HG02798 (cell line): Measurements from ENCODE around the gene C1orf174.
A peak's percentile ranks its signal among the peaks of the same experiment; 100 is the strongest.

Experiments
- ATAC-seq: cut with Tn5 transposase; IDR thresholded peaks from one replicate; pipeline ENCODE4 v1.9.1; 2021; ENCODE audit warnings: mild to moderate bottlenecking; ENCODE audit not compliant: unreplicated experiment, poor library complexity

The C1orf174 gene

DNA sequence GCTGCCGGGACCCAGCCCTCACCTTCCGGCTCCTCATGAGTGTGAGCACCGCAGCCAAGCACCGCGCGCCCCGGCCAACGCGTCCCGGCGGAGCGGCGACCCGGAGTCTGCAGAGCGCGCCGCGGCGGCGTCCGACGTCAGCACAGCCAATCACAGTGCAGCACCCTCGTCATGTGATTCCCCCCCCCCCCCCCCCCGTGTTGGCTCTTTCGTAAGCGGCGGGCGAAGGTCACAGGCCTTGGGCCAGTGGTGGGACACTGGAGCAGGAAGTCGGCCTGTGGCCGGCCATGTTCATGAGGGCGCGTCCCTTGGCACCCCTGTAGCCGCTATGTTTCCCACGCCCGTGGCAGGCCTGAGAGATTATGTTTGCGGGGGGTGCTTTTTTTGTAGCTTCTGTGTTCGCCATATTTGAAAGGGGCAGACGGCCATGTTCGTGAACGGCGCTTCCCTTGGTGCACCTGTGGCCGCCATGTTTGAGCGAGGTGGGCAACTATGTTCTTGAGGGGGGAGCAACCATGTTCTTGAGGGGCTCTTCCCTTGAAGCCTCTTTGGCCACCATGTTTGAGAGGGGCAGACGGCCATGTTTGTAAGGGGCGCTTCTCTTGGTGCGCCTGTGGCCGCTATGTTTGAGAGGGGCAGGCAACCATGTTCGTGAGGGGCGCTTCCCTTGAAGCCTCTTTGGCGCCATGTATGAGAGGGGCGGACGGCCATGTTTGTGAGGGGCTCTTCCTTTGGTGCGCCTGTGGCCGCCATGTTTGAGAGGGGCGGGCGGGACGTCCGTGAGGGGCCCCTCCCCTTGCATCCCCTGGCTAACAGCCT, at the start of gene C1orf174:
Gene C1orf174, minus strand, starts transcription at position 123 of the 819 bp plus-strand sequence. Its CDS starts 86 bp downstream, at position 37.
- peak; percentile 71 for ATAC-seq

- no peak for ATAC-seq
Observed at GRCh38 chr1:3948344-3948743, 48.3 kb upstream of the C1orf174 start.

DNA sequence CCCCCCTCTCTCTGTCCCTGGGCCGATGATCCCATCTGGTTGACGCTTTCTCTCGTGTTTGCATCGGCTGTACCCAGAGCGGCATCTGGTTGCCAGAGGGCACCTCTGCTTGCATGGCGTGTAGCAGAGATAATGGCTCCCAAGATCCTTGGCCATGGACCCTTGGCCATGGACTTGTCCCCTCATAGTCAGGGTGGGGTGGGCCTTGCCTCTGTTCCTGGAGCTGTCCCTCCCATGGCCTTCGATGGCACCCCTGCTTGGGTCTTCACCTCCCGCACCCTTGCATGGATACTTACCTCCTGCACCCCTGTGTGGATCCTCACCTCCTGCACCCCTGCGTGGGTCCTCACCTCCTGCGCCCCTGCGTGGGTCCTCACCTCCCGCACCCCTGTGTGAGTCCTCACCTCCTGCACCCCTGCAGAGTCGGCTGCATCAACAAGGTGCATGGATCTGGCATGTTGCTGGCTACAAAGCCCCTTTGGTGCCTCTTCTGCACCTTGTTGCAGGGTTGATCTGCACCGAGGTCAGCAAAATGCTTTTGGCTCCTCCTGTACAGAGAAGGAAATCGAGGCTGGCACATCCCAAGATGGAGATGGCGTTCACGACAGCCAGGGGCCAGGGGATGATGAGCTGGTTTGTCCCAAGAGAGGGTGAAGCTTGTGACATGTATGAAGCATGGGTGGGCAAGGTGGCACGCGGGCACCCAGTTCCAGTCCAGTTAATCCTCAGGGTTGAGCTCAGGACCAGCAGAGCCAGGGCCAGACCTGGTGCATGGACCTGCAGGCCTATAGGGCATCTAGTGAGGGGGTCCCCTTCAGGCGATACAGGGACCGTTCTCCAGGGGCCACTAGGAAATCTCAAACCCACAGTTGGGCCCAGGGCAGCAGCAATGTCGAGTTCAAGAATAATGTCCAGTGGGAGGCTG, 46.1 kb upstream of the C1orf174 start:
- ATAC-seq: no peak

- no peak for ATAC-seq
Observed at GRCh38 chr1:3945222-3945621, 45.1 kb upstream of the C1orf174 start.

DNA sequence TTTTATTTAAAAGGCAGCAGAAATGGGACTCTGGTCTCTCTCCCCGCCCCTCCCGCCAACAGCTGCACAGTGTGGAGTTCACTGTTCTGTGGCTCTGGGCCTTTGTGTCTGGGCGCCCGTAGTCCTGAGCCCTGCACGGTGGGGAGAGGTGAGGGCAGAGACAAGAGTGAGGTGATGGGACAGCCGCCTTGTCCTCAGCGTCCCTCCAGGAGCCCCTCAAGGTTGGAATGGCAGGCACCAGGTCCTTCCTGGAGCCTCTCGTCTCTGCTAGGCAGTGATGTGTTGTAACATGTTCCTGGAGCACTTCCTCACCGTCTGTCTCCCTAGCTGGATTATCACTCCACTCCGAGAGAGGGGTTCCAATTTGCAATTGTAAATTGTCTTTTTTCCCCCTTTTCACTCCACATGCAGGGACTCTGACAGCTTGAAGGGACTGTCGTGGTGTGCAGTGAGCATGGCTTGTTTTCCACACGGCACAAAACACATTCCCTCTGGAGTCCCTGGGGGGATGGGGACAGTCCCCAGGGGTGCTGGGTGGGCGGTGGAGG, 44.6 kb upstream of the C1orf174 start:
- no peak for ATAC-seq

- no peak for ATAC-seq
Observed at GRCh38 chr1:3943806-3944577, 43.9 kb upstream of the C1orf174 start.

DNA sequence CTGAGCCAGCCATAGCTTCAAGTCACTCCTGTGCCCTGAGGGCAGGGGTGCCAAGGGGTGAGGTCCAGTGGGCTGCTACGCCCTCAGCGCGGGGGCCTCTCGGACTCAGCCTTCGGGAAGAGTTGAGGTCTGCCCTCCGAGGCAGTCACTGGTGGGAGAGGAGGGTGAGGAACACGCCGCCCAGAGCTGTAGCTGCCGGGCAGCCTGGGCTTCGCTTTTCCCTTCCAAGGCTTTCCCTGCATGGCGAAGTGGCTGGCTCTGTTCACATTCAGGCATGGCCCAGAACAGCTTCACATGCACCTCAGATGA, 43.0 kb upstream of the C1orf174 start:
- no peak for ATAC-seq

DNA sequence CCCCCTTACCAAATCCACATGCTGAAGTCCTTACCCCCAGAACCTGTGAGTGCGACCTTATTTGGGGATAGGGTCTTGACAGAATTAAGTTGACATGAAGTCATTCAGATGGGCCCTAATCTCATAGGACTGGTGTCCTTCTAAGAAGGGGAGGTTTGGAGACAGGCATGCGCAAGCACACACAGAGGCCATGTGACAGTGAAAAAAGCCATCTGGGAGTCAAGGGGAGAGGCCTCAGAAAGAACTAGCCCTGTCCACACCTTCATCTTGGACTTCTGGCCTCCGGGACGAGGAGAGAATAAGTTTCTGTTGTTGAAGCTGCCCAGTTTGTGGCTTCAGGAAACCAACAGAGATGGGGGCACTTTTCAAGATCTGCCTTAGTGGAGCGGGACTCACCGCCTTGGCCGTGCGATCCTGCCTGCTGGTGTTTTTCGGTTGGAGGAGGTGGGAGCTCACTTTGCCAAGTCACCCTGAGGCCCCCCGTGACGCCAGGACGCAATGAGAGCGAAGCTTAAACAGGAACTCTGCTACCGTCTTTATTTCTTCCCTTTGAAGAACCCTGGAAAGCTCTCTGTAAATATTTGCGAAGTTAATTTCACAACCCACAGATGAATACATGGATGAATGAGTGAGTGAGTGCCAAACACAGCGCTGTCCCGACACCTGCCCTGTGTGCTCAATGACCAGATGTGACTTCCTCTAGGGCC, 42.5 kb upstream of the C1orf174 start:
- ATAC-seq: no peak

DNA sequence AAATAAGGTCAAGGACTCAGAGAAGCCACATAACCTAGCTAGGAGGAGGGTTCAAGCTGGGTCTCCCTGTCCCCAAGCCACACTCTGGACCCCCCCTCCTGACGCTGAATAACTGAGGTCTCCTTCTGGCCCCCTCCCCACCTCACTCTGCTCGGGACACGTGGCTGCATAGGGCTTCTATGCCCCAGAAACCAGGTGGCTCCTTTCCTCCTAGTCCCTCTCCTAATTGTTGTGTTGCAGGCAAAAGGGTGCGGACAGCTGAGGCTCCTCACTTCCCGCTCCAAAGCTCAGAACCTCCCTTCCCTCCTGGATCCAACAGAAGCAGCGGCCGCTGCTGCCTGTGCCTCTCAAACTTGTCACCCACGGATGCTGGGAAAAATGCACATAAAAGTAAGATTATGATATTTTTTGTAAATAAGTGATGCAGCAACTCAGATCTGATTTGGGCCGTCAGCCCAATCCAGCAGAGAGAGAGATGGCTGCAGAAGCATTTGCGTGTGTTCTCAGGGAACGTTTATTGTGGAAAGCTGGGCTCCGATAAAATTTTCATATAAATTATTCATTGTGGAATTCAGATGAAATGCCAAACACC, 40.8 kb upstream of the C1orf174 start:
- ATAC-seq: no peak

GRCh38 chr1:3940081-3940753, 40.1 kb upstream of the C1orf174 start:
- no peak for ATAC-seq

GRCh38 chr1:3939242-3940080, 39.4 kb upstream of the C1orf174 start:
- ATAC-seq: no peak

- no peak for ATAC-seq
Observed at GRCh38 chr1:3932156-3932919, 32.3 kb upstream of the C1orf174 start.

DNA sequence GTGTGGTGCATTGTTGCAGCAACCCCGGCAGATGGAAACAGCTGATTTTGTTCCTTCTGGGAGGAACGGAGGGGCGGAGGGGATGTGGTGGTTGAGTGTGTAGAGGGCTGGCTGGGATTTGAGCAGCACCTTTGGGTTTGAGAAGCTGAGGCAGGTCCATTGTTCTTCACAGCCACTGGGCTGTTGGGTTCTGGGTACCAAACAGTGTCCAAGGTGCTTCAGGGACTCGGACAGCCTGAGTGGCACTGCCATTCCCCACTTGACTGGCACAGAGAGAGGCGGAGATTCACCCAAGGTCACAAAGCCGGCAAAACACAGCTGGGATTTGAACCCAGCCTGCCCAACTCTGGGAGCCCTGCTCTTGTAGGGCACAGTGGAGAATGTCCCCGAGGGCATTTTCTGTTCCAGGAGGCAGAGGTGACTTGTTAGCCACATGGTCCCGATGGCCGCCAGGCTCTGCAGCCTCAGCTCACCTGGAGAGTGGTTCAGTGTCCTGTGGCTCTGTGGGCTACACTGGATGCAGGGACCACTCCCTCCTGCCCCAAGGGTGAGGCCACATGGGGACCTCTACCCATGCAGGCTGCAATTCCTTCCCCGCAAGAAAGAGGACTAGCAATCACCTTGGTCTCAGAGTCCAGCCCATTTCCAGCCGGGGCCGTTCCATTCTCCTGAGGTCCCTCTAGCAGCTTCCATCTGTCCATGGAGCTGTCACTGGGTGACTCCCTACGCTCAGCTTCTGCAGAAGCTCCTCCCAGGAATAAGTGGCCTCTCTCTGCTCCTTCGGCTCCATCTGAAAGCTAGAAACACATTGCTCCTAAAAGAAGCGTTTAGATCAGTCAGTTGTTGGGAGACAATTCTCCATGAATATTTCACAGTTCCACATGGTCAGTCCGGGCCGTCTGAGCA, 31.2 kb upstream of the C1orf174 start:
- ATAC-seq: no peak

GRCh38 chr1:3930301-3931006, 30.4 kb upstream of the C1orf174 start:
- ATAC-seq: no peak

DNA sequence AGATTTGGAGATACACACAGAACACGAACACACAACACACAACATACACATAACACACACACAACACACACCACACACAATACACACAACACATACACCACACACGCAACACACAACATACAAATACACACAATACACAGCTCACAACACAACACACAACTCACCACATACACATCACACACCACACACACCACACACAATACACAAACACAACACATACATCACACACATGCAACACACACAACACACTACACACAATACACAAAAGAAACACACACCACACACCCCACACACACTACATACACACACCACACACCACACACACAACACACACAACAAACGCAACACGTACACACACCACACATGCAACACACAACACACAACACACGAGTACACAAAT, 29.1 kb upstream of the C1orf174 start:
- no peak for ATAC-seq

GRCh38 chr1:3928586-3928985, 28.5 kb upstream of the C1orf174 start:
- no peak for ATAC-seq
